SK-N-MC (cell line): ENCODE data around the gene NLRC5.

ENCODE experiments used
- EZH2 ChIP-seq: fragments of 200-600 bp; sonication (generic); IDR thresholded peaks from one replicate; pipeline ENCODE4 v1.6.1; 2017; ENCODE audit warnings: antibody characterized with exemption
- POLR2AphosphoS5 ChIP-seq: IDR thresholded peaks from 2 replicates; pipeline ENCODE4 v1.6.1; 2012; ENCODE audit warnings: mild to moderate bottlenecking, low read depth, low read length, borderline replicate concordance

- TF ChIP-seq POLR2AphosphoS5 (no peak), EZH2 (no peak)
Measured at GRCh38 chr16:56961851-56962281, 27.5 kb upstream of the NLRC5 start, which contains the start of gene CETP.
